Prostate gland (tissue), 2 donors: ENCODE data around the gene GRIA4.

Experiments
- POLR2A ChIP-seq: fragments of 450-650 bp; IDR thresholded peaks from one replicate; pipeline ENCODE4 v1.6.1; 2016; ENCODE audit warnings: antibody characterized with exemption, mild to moderate bottlenecking
- POLR2AphosphoS5 ChIP-seq: sonication (generic); formaldehyde crosslinking; IDR thresholded peaks from one replicate; pipeline ENCODE4 v1.6.1; 2017; ENCODE audit warnings: antibody characterized with exemption
- TF ChIP-seq, protein P1 (sequence below), 4 experiments: fragments of 200-600 bp in 2 of 4; fragments of 450-650 bp in 2 of 4; sonication (generic) in 2 of 4; IDR thresholded peaks; 1 replicate in 3 of 4; 2 replicates in 1 of 4; pipeline ENCODE4 v1.5.1; 2016 to 2019; ENCODE audit warnings: antibody characterized with exemption in 4 of 4, mild to moderate bottlenecking in 2 of 4, moderate library complexity in 2 of 4

DNA sequence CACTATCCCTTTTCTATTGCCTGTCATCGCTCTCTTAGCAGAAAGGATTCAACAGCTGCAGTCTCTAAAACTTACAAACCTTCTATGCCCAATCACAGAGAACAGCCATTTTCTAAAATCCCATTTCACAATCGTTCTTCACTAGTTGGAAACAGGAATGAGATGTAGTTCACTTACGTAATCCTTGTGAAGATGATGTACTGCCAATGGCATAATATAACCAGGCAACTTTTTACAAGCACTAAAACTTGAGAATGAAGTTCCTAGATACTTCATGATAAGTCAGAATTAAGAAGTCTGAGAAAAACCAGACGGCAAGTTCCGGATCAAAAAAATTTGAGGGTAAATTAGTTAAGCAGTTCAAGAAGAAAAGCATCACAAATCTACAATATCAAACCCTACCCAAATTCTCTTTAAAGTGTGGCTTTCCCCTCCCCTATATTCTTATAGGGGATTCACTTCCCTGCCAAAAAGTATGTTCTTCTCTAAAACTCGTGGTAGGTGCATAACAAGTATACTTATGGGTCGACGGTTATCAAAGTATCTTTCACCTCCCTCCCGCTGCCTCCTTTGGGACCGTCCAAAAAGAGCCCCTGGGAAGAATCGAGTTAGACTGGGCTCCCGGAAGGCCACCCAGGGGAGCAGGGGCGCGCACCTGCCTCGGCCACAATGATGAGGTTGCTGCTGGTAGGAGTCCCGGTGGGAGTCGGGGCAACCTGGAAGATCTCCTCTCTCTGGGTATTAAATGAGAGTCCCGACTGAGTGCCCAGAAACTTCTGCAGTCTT lies 411.5 kb downstream of the GRIA4 start:
- TF ChIP-seq POLR2A (no peak), POLR2AphosphoS5 (no peak)
- TF ChIP-seq, protein P1, sequence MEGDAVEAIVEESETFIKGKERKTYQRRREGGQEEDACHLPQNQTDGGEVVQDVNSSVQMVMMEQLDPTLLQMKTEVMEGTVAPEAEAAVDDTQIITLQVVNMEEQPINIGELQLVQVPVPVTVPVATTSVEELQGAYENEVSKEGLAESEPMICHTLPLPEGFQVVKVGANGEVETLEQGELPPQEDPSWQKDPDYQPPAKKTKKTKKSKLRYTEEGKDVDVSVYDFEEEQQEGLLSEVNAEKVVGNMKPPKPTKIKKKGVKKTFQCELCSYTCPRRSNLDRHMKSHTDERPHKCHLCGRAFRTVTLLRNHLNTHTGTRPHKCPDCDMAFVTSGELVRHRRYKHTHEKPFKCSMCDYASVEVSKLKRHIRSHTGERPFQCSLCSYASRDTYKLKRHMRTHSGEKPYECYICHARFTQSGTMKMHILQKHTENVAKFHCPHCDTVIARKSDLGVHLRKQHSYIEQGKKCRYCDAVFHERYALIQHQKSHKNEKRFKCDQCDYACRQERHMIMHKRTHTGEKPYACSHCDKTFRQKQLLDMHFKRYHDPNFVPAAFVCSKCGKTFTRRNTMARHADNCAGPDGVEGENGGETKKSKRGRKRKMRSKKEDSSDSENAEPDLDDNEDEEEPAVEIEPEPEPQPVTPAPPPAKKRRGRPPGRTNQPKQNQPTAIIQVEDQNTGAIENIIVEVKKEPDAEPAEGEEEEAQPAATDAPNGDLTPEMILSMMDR (IDR thresholded peaks at IDR 0.05), result no peak
